ENCODE data around the gene ANKRD39. TPM values are rescaled to one million over a fixed set of nuclear protein-coding genes. Genes with fewer than 3 reads are reported as not detected.

The ANKRD39 gene
- total and polyA plus RNA-seq, 3 donors from 2014 or later, result 8.9 to 16.4 (median 13.9) TPM

DNA sequence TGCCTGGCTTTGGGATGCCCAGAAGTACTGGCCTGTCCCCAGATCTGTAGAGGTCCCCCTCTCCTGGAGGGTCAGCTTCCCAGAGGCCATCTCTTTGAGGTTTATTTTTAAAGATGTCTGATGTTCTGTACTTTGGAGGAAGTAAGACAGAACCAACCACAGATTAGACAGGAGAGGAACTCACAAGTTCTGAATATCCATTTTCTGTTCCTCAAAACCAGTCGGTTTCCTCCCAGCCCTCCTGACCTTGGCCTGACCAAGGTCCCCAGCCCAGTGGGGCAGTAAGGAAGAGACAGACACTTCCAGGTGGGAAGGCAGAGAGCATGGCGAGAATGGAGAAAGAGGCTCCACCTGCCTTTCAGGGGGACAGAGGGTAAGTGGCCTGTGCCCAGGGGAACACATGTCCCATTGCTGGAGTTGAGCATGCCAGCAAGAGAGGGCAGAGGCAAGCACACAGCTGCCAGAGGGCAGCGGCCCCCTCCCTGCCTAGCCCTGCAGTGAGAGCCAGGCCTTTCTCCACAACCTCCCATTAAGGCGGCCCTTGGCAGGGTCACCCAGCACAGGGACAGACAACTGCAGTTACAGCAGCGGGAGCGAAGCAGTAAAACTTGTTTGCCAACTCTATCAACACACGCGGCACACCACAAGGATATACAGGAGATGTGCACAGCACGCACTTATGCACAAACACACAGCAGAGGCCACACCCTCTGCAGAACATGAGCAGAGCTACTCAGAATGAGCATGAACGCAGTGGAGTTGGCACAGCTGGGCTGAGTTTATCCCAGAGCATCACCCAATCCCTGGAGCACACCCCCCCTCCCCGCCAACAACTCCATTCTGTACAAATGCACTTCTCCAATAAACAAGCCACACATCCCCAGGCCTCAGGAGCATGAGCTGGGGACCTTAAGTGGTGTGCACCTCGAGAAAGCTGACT, 30.5 kb upstream of the ANKRD39 start:
- TF ChIP-seq, protein P1, sequence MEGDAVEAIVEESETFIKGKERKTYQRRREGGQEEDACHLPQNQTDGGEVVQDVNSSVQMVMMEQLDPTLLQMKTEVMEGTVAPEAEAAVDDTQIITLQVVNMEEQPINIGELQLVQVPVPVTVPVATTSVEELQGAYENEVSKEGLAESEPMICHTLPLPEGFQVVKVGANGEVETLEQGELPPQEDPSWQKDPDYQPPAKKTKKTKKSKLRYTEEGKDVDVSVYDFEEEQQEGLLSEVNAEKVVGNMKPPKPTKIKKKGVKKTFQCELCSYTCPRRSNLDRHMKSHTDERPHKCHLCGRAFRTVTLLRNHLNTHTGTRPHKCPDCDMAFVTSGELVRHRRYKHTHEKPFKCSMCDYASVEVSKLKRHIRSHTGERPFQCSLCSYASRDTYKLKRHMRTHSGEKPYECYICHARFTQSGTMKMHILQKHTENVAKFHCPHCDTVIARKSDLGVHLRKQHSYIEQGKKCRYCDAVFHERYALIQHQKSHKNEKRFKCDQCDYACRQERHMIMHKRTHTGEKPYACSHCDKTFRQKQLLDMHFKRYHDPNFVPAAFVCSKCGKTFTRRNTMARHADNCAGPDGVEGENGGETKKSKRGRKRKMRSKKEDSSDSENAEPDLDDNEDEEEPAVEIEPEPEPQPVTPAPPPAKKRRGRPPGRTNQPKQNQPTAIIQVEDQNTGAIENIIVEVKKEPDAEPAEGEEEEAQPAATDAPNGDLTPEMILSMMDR (IDR thresholded peaks at IDR 0.05), result no peak
- TF ChIP-seq POLR2A (IDR thresholded peaks at IDR 0.05), result no peak
- Histone ChIP-seq H3K27me3 (no peaks in the 10 kb centered on the region), H3K9me3 (no peaks in the 10 kb centered on the region), H3K4me3 (no peak overlapping the region), H3K4me1 (peaks cover 16% of the 10 kb centered on the region), H3K36me3 (ENCODE audit: low read depth, missing control alignments) (no peaks in the 10 kb centered on the region), H3K27ac (no peak overlapping the region)
- 70 to 75% methylated on average over 9 to 12 of the region's 12 CpGs for WGBS, 2 donors
- DNase-seq, result no peak
- intact Hi-C loops (cut with DNase I; ENCODE audit: low total_unique reads), result no loop called here

DNA sequence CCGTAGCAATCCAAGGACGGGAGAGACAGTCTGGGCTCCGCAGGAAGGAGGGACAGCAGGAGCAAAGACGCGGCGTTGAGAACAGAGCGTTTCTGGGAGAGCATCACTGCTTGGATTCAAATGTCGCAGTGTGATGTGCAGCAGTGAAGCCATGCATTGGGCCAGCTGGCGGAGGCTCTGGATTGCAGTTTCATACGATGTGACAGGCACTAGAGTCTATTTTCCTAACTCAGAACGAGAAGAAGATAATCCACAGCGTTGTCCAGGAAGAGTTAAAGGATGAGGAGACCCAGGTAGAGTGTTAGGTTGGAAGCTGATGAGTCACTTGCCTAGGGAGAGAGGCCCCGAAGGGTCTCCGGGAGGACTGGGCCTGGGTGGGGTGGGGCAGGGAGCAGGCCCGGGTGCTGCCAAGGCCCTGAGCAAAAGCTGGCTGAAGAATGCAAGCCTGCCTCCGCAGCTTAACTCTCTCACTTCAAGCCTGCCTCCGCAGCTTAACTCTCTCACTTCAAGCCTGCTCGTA, 29.7 kb upstream of the ANKRD39 start:
- 47 to 59% methylated on average over 18 of the region's 18 CpGs for WGBS, 2 donors
- Histone ChIP-seq H3K27me3 (no peaks in the 10 kb centered on the region), H3K27ac (peak overlapping the region in 1 of 2 donors; percentile 61), H3K9me3 (no peaks in the 10 kb centered on the region), H3K4me1 (peaks cover 16% of the 10 kb centered on the region), H3K36me3 (ENCODE audit: low read depth, missing control alignments) (no peaks in the 10 kb centered on the region), H3K4me3 (no peak overlapping the region)
- intact Hi-C loops (cut with DNase I; ENCODE audit: low total_unique reads), result no loop called here
- DNase-seq, result peak; percentile 46
- TF ChIP-seq, protein P1 (IDR thresholded peaks at IDR 0.05), result no peak
- TF ChIP-seq POLR2A (IDR thresholded peaks at IDR 0.05), result no peak

DNA sequence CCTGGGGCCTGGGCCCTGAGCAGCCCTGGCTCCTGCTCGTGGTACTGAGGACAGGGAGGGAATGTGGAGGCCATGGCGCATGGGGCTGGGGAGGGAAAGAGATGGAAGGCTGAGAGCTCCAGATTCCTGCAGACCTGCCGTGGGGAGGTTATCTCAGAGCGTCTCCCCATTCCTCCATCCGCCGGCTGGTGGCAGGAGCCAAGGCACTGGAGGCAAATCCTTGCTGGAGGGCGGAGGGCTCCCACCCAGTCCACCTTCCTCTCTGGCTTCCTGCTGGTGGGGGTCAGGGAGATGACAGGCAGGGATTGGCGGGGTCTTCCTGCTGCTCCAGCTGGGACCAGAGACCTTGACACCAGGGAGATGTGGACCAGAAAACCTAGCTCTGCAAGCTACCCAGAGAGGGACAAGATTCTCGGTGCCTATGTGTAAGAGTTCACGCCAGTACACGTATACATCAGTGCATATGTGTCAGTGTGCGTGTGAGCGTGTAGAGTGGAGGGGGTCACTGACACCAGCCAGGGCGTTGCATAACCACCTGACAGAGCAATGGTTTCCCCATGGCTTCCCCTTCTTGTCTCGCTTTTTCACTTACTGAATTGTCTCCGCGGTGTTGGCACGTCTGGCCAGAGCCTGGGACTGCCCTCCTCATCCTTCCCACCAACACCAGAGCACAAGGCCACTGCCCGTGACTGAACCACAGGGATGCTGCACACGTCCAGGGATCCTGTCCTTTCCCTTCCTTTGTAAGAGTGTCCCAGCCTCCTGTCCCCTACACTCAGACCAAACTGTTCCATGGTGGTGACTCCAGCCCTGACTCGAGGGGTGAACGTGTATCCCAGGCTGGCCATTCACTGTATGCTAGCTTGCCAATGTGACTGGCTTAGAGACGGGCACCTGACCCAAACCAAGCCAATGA, 27.9 kb upstream of the ANKRD39 start:
- no peaks in the 10 kb centered on the region for H3K9me3 ChIP-seq
- peaks cover 11% of the 10 kb centered on the region for H3K4me1 ChIP-seq
- 92 to 94% methylated on average over 19 to 23 of the region's 23 CpGs for WGBS, 2 donors
- TF ChIP-seq POLR2A (IDR thresholded peaks at IDR 0.05), result no peak
- H3K27me3 ChIP-seq, result no peaks in the 10 kb centered on the region
- no peak overlapping the region for H3K4me3 ChIP-seq
- no peak for DNase-seq
- no peak overlapping the region for H3K27ac ChIP-seq
- H3K36me3 ChIP-seq (ENCODE audit: low read depth, missing control alignments), result no peaks in the 10 kb centered on the region
- intact Hi-C loops (cut with DNase I; ENCODE audit: low total_unique reads), result no loop called here

DNA sequence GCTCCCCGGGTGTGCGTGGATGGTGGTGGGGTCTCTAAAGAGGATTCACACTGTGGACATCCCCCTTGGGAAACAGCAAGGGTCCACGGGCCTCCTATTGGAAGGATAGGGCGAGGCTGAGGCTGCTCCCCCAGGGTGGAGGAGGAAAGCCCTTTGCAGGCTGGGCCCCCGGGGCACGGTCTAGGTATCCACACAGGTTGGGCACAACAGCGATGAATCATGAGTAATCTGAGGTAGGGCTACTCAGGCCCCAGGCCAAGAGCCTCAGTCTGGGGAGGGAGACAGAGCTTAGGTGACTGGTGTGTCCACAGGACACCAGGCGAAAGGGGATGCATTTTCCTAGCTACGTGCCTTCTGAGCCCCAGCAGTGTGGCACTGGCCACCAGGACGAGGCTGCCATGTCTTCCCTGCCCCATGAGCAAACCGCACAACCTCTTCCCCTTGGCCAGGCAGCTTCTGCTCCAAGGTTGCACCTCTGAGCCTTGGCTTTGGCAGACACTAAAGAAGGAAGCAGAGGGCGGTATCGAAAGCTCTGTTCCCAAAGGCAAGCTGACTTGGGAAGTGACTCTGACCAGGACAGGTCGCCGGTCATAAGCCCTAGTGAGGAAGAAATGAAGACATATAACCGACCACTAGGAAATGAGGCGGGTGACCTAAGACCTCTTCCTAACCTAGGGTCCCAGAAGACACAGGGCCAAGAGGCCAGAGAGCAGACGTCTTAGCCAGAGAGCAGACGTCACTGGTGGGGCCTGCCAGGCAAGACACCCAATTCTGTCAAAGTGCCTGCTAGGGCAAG, 26.7 kb upstream of the ANKRD39 start:
- no peak for DNase-seq
- Histone ChIP-seq H3K36me3 (ENCODE audit: low read depth, missing control alignments) (no peaks in the 10 kb centered on the region), H3K27ac (no peak overlapping the region), H3K4me1 (peaks cover 11% of the 10 kb centered on the region), H3K9me3 (no peaks in the 10 kb centered on the region), H3K4me3 (no peak overlapping the region), H3K27me3 (no peaks in the 10 kb centered on the region)
- intact Hi-C loops (cut with DNase I; ENCODE audit: low total_unique reads), result no loop called here
- 89 to 90% methylated on average over 14 to 19 of the region's 19 CpGs for WGBS, 2 donors
- TF ChIP-seq, protein P1 (IDR thresholded peaks at IDR 0.05), result no peak
- no peak for TF ChIP-seq POLR2A (IDR thresholded peaks at IDR 0.05)

Measured in testis (tissue), 3 donors.